CD4-positive, CD25-positive, alpha-beta regulatory T cell (primary cell): ENCODE data around the gene DRGX. TPM values are rescaled to one million over a fixed set of nuclear protein-coding genes. Genes with fewer than 3 reads are reported as not detected.

Source experiments
- ATAC-seq, 2 donors: fragments of 150-1000 bp; cut with Tn5 transposase; one replicate each; pipeline ENCODE4 v1.10.0; 2021; ENCODE audit warnings: low read depth in 2 of 2, moderate number of reproducible peaks in 2 of 2, moderate library complexity in 1 of 2
- DNase-seq, 3 donors: peaks; one replicate each; pipeline versions ENCODE4 v3.0.0 to v3.0.0-alpha.2; 2012 to 2022; ENCODE audit warnings: mixed read lengths in 1 of 3
- H3K27ac ChIP-seq: one replicate; pipeline ENCODE4 v1.7.0; 2013; ENCODE audit warnings: mild to moderate bottlenecking, low read length; ENCODE audit not compliant: insufficient read depth, poor library complexity, severe bottlenecking
- H3K27me3 ChIP-seq: one replicate; pipeline ENCODE4 v1.7.0; 2013; ENCODE audit warnings: low read length; ENCODE audit not compliant: control insufficient read depth, insufficient read depth
- H3K36me3 ChIP-seq: one replicate; pipeline ENCODE4 v1.7.0; 2013; ENCODE audit warnings: mild to moderate bottlenecking, low read length, moderate library complexity; ENCODE audit not compliant: control insufficient read depth, insufficient read depth
- H3K4me1 ChIP-seq: 2 replicates; pipeline ENCODE4 v1.7.0; 2013; ENCODE audit warnings: mild to moderate bottlenecking, low read length; ENCODE audit not compliant: insufficient read depth, control insufficient read depth, poor library complexity, severe bottlenecking
- H3K4me3 ChIP-seq: one replicate; pipeline ENCODE4 v1.7.0; 2013; ENCODE audit warnings: low read depth, mild to moderate bottlenecking, low read length, moderate library complexity
- H3K9me3 ChIP-seq, 2 experiments: 1 replicate in 1 of 2; 2 replicates in 1 of 2; pipeline ENCODE4 v1.7.0; 2013; ENCODE audit warnings: low read length in 2 of 2, mild to moderate bottlenecking in 1 of 2, moderate library complexity in 1 of 2; ENCODE audit not compliant: control insufficient read depth in 2 of 2
- H3K27ac Mint-ChIP-seq, 3 donors: one replicate each; pipeline ENCODE4 v1.8.0; 2020 to 2022; ENCODE audit warnings: mild to moderate bottlenecking in 3 of 3, mixed read lengths in 3 of 3, moderate library complexity in 2 of 3
- H3K27me3 Mint-ChIP-seq: one replicate; pipeline ENCODE4 v1.8.0; 2022; ENCODE audit warnings: mild to moderate bottlenecking, mixed read lengths
- H3K36me3 Mint-ChIP-seq: one replicate; pipeline ENCODE4 v1.8.0; 2020; ENCODE audit warnings: mixed read lengths
- H3K4me1 Mint-ChIP-seq, 4 donors: one replicate each; pipeline ENCODE4 v1.8.0; 2020 to 2022; ENCODE audit warnings: mixed read lengths in 4 of 4, mild to moderate bottlenecking in 1 of 4
- H3K4me3 Mint-ChIP-seq, 4 donors: one replicate each; pipeline ENCODE4 v1.8.0; 2020 to 2022; ENCODE audit warnings: mild to moderate bottlenecking in 4 of 4, mixed read lengths in 4 of 4, moderate library complexity in 3 of 4
- H3K9me3 Mint-ChIP-seq, 7 donors: one replicate each; pipeline ENCODE4 v1.8.0; 2020 to 2022; ENCODE audit warnings: mixed read lengths in 7 of 7, mild to moderate bottlenecking in 3 of 7, moderate library complexity in 2 of 7
- polyA plus RNA-seq, 4 donors: library from polyadenylated mRNA; unstranded; fragments of 300-500 nt; fragmentation: Illumina TruSeq; gene quantifications; one replicate each; pipeline ENCODE4 v1.2.3, GENCODE V29; 2021
- total RNA-seq: library from RNA; stranded (reverse); gene quantifications from one replicate; pipeline ENCODE4 v1.2.3, GENCODE V29; 2022

Gene DRGX
- total and polyA plus RNA-seq, 5 donors from 2014 or later = not detected

DNA sequence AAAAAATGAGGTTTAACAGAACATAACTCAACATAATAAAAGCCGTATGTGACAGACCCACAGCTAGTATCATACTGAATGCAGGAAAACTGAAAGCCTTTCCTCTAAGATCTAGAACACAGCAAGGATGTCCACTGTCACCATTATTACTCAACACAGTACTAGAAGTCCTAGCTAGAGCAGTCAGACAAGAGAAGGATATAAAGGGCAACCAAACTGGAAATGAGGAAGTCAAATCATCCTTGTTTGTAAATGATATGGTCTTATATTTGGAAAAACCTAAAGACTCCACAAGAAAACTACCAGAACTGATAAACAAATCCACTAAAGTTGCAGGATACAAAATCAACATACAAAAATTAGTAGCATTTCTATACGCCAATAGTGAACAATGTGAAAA lies 51.0 kb downstream of the DRGX start:
- Mint-ChIP-seq H3K4me3 (no peak overlapping the region), H3K27ac (no peak overlapping the region), H3K27me3 (peaks cover 11% of the 10 kb centered on the region), H3K9me3 (peaks cover 0 to 3% (median 0%) of the 10 kb centered on the region in 7 donors), H3K4me1 (no peaks in the 10 kb centered on the region), H3K36me3 (no peaks in the 10 kb centered on the region)
- no peak overlapping the region for H3K27ac ChIP-seq
- ATAC-seq = no peak
- H3K36me3 ChIP-seq = no peaks in the 10 kb centered on the region
- no peak overlapping the region for H3K4me3 ChIP-seq
- peaks cover 0 to under 1% of the 10 kb centered on the region in 2 experiments for H3K9me3 ChIP-seq
- no peak for DNase-seq
- no peaks in the 10 kb centered on the region for H3K4me1 ChIP-seq
- no peaks in the 10 kb centered on the region for H3K27me3 ChIP-seq

DNA sequence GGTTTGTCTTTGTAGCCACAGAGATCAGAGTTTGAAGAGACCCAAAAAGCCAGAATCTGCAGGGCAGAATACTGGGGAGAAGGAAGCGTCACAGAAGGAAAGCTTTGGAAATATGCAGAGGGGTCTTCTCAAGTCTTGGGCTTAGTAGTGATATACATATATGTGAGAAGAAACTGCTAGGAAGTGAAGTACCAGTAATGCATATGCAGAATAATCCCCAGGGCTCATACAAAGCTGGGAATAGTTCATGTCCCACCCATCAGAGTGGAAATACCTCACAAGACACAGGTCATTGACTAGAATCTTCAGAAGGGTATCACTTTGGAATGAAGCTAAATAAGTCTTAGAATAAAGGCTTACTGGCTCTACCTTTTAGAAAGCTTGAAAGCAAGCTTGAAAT lies 57.3 kb downstream of the DRGX start:
- no peak for ATAC-seq
- H3K9me3 ChIP-seq = peaks cover 0 to 2% of the 10 kb centered on the region in 2 experiments
- DNase-seq = no peak
- no peak overlapping the region for H3K27ac ChIP-seq
- H3K27me3 ChIP-seq = peaks cover 4% of the 10 kb centered on the region
- H3K36me3 ChIP-seq = no peaks in the 10 kb centered on the region
- Mint-ChIP-seq H3K4me3 (no peak overlapping the region), H3K4me1 (peaks cover 0 to 7% (median 2%) of the 10 kb centered on the region in 4 donors), H3K27me3 (peaks cover 16% of the 10 kb centered on the region), H3K36me3 (no peaks in the 10 kb centered on the region), H3K27ac (no peak overlapping the region), H3K9me3 (peaks cover 0 to 16% (median 7%) of the 10 kb centered on the region in 7 donors)
- no peaks in the 10 kb centered on the region for H3K4me1 ChIP-seq
- no peak overlapping the region for H3K4me3 ChIP-seq

DNA sequence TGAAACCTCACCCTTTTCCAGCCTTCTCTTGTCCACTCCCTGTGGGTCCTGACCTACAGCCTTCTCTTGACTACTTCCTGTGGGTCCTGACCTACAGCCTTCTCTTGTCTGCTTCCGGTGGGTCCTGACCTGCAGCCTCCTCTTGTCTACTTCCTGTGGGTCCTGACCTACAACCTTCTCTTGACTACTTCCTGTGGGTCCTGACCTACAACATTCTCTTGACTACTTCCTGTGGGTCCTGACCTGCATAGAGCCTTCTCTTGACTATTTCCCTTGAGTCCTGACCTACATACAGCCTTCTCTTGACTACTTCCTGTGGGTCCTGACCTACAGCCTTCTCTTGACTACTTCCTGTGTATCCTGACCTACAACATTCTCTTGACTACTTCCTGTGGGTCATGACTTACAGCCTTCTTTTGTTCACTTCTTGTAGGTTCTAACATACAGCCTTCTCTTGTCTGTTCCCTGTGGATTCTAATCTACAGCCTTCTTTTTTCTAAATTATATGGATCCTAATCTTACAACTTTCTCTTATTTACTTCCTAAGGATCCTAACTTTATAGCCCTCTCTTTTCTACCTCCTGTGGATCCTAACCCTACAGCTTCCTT lies 60.4 kb downstream of the DRGX start:
- Mint-ChIP-seq H3K27ac (no peak overlapping the region), H3K27me3 (peaks cover 8% of the 10 kb centered on the region), H3K9me3 (peaks cover 0 to 16% (median 6%) of the 10 kb centered on the region in 7 donors), H3K36me3 (no peaks in the 10 kb centered on the region), H3K4me1 (peaks cover 0 to 7% (median 2%) of the 10 kb centered on the region in 4 donors), H3K4me3 (no peak overlapping the region)
- Histone ChIP-seq H3K36me3 (no peaks in the 10 kb centered on the region), H3K4me3 (no peak overlapping the region), H3K4me1 (no peaks in the 10 kb centered on the region), H3K27ac (no peak overlapping the region), H3K27me3 (peaks cover 4% of the 10 kb centered on the region), H3K9me3 (peaks cover 0 to 2% of the 10 kb centered on the region in 2 experiments)
- peak in 1 of 2 donors; percentile 42 for ATAC-seq
- DNase-seq = peak in 1 of 3 donors; percentile 37

DNA sequence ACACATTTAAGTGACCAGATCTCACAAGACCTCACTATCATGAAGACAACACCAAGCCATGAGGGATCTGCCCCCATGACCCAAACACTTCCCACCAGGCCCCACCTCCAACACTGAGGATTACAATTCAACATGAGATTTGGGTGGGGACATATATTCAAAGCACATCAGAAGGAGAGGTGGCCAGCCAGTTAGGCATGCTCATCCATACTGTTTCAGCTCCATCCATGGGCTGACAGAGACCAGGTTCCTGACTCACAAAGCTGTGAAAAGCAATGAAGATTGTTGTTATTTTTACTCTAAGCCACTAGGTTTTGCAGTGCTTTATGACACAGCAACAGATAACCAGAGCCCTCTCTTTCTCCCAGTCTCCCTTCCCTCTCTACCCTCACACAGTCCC lies 60.9 kb downstream of the DRGX start:
- no peak for ATAC-seq

DNA sequence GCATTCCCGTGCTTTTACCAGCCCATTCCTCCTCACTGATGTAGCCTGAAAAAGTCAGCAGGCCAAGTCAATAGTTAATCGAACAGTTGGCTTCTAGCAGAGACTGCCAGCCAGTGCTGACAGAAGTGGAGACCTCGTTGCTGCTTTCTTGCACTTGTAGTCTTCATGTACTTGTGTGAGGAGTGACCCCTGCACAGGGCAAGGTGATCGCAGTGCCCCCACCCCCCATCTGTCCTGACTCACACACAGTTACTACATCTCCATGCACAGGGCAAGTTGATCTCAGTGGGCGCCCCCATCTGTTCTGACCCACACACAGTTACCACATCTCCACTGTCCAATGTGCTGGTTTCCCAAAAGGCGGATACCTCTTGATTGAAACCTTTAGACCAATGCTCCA lies 62.7 kb downstream of the DRGX start:
- Histone ChIP-seq H3K36me3 (no peaks in the 10 kb centered on the region), H3K9me3 (peaks cover 0 to 2% of the 10 kb centered on the region in 2 experiments), H3K27me3 (no peaks in the 10 kb centered on the region), H3K4me3 (no peak overlapping the region), H3K4me1 (no peaks in the 10 kb centered on the region), H3K27ac (no peak overlapping the region)
- Mint-ChIP-seq H3K27me3 (peaks cover 4% of the 10 kb centered on the region), H3K36me3 (no peaks in the 10 kb centered on the region), H3K4me1 (peaks cover 0 to 7% (median 2%) of the 10 kb centered on the region in 4 donors), H3K4me3 (peak overlapping the region in 1 of 4 donors; percentile 43), H3K9me3 (peaks cover 0 to 16% (median 6%) of the 10 kb centered on the region in 7 donors), H3K27ac (no peak overlapping the region)
- ATAC-seq (no peak), DNase-seq (no peak)

More for the DNA sequence above, 60.9 kb downstream of the DRGX start:
- no peak overlapping the region for H3K27ac Mint-ChIP-seq
- H3K4me1 ChIP-seq = no peaks in the 10 kb centered on the region
- peaks cover 11% of the 10 kb centered on the region for H3K27me3 Mint-ChIP-seq
- no peak overlapping the region for H3K4me3 ChIP-seq
- peaks cover 0 to 7% (median 2%) of the 10 kb centered on the region in 4 donors for H3K4me1 Mint-ChIP-seq
- H3K27ac ChIP-seq = no peak overlapping the region
- DNase-seq = no peak
- H3K9me3 Mint-ChIP-seq = peaks cover 0 to 16% (median 6%) of the 10 kb centered on the region in 7 donors
- peaks cover 0 to 2% of the 10 kb centered on the region in 2 experiments for H3K9me3 ChIP-seq
- H3K36me3 Mint-ChIP-seq = no peaks in the 10 kb centered on the region
- H3K4me3 Mint-ChIP-seq = no peak overlapping the region
- H3K27me3 ChIP-seq = peaks cover 4% of the 10 kb centered on the region
- H3K36me3 ChIP-seq = no peaks in the 10 kb centered on the region

DNA sequence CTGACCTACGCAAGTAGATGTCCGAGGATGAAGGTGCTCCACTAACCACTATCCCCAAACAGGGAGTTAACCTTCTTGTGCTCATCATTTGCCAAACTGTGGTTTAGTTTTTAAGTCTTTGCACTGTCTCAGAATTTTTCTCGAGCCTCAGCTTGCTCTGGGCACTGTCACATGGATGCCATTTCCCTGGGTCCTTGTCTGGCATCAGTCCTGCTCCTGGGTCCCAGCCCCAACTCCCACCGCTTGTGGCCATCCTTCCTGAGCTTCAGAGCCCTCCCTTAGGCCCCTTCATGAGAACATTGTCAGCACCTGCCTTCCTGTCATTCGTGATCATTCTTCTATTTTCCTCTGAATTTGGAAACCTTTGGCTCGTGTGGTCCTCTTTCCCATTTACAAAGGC lies 63.1 kb downstream of the DRGX start:
- ATAC-seq (no peak), DNase-seq (no peak)
- peak overlapping the region in 1 of 4 donors; percentile 43 for H3K4me3 Mint-ChIP-seq
- Histone ChIP-seq H3K9me3 (peaks cover 0 to 2% of the 10 kb centered on the region in 2 experiments), H3K27me3 (no peaks in the 10 kb centered on the region), H3K4me3 (no peak overlapping the region), H3K27ac (no peak overlapping the region), H3K4me1 (no peaks in the 10 kb centered on the region), H3K36me3 (no peaks in the 10 kb centered on the region)
- peaks cover 0 to 7% (median 2%) of the 10 kb centered on the region in 4 donors for H3K4me1 Mint-ChIP-seq
- no peak overlapping the region for H3K27ac Mint-ChIP-seq
- H3K36me3 Mint-ChIP-seq = no peaks in the 10 kb centered on the region
- peaks cover 4% of the 10 kb centered on the region for H3K27me3 Mint-ChIP-seq
- H3K9me3 Mint-ChIP-seq = peaks cover 0 to 16% (median 5%) of the 10 kb centered on the region in 7 donors

DNA sequence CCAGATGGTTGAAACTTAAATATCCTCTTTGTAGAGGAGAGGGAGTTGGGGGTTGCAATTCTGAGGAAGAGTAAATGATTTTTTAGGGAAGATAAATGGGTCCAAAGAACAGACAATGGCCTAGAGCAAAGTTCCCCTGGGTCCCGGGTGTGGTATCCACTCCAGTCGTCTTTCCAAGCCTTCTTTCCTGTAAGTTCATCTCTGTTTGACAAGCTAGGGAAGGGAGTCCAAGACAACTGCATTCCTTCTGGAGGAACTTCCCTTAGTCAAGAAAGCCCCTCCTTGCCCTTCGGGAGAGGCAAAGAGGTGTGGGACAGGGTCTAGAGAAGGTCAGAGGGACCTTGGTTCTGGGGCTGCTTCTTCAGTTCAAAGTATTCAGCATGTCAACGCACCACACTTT lies 63.6 kb downstream of the DRGX start:
- Mint-ChIP-seq H3K9me3 (peaks cover 0 to 16% (median 5%) of the 10 kb centered on the region in 7 donors), H3K4me1 (peaks cover 0 to 7% (median 2%) of the 10 kb centered on the region in 4 donors), H3K36me3 (no peaks in the 10 kb centered on the region), H3K27me3 (peaks cover 4% of the 10 kb centered on the region), H3K4me3 (no peak overlapping the region), H3K27ac (no peak overlapping the region)
- ATAC-seq (no peak), DNase-seq (no peak)
- H3K36me3 ChIP-seq = no peaks in the 10 kb centered on the region
- peaks cover 0 to 2% of the 10 kb centered on the region in 2 experiments for H3K9me3 ChIP-seq
- no peaks in the 10 kb centered on the region for H3K27me3 ChIP-seq
- no peak overlapping the region for H3K27ac ChIP-seq
- H3K4me1 ChIP-seq = no peaks in the 10 kb centered on the region
- no peak overlapping the region for H3K4me3 ChIP-seq

DNA sequence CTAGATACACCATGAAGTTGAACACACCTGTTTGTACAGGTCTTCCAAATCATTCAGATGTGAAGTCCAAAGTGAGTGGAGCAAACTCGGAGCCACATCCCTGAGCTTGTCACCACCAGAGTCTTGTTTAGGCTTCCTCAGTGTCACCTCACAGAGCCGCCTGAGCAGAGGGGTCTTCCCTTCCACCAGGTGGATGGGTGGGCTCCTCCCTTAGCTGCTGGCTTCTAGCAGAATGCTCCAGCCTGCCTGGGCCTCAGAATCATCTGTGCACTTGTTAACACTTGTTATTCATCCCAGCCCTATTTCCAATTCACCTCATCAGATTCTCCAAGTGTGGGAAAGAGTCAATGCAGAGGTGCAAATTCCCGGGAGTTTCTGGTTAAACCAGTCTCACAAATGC lies 64.5 kb downstream of the DRGX start:
- Histone ChIP-seq H3K27ac (no peak overlapping the region), H3K27me3 (no peaks in the 10 kb centered on the region), H3K4me3 (no peak overlapping the region), H3K9me3 (peaks cover 0 to 2% of the 10 kb centered on the region in 2 experiments), H3K4me1 (no peaks in the 10 kb centered on the region), H3K36me3 (no peaks in the 10 kb centered on the region)
- ATAC-seq = no peak
- Mint-ChIP-seq H3K27ac (no peak overlapping the region), H3K36me3 (no peaks in the 10 kb centered on the region), H3K9me3 (peaks cover 0 to 16% (median 6%) of the 10 kb centered on the region in 7 donors), H3K27me3 (peaks cover 4% of the 10 kb centered on the region), H3K4me3 (no peak overlapping the region), H3K4me1 (peaks cover 0 to 7% (median 2%) of the 10 kb centered on the region in 4 donors)
- DNase-seq = no peak
